HL-60 (cell line): ENCODE data around the gene NAPSA.

Source experiments
- DNase-seq, 2 experiments: peaks; one replicate each; pipeline ENCODE4 v3.0.0-alpha.2; 2010 to 2020; ENCODE audit warnings: low read depth in 1 of 2, low spot score in 1 of 2
- H3K27ac ChIP-seq: fragments of 250-450 bp; sonication (Bioruptor Pico); replicated peaks from 2 replicates; pipeline ENCODE4 v1.5.1; 2020; ENCODE audit warnings: mild to moderate bottlenecking, moderate library complexity
- H3K27me3 ChIP-seq: fragments of 250-450 bp; sonication (Bioruptor Pico); 2 replicates; pipeline ENCODE4 v1.5.1; 2021; ENCODE audit warnings: mild to moderate bottlenecking, moderate library complexity; ENCODE audit not compliant: insufficient read depth, poor library complexity, severe bottlenecking
- H3K4me3 ChIP-seq: replicated peaks from 2 replicates; pipeline ENCODE4 v1.5.1; 2011; ENCODE audit warnings: mild to moderate bottlenecking, control low read depth, low read length; ENCODE audit not compliant: insufficient read depth
- GABPA ChIP-seq: IDR thresholded peaks from 2 replicates; pipeline ENCODE4 v1.6.1; 2012; ENCODE audit warnings: low read depth
- POLR2AphosphoS5 ChIP-seq: IDR thresholded peaks from 2 replicates; pipeline ENCODE4 v1.6.1; 2012; ENCODE audit warnings: low read depth
- SPI1 ChIP-seq: IDR thresholded peaks from 2 replicates; pipeline ENCODE4 v1.6.1; 2012; ENCODE audit warnings: low read depth, mild to moderate bottlenecking, borderline replicate concordance
- TF ChIP-seq, protein P1 (sequence below): IDR thresholded peaks from 2 replicates; pipeline ENCODE4 v1.6.1; 2012; ENCODE audit warnings: low read depth; ENCODE audit not compliant: insufficient replicate concordance
- TF ChIP-seq, protein P2 (sequence below): IDR thresholded peaks from one replicate; pipeline ENCODE4 v1.5.1; 2011; ENCODE audit warnings: low read length, control low read depth, inconsistent platforms; ENCODE audit not compliant: insufficient read depth

The NAPSA gene

DNA sequence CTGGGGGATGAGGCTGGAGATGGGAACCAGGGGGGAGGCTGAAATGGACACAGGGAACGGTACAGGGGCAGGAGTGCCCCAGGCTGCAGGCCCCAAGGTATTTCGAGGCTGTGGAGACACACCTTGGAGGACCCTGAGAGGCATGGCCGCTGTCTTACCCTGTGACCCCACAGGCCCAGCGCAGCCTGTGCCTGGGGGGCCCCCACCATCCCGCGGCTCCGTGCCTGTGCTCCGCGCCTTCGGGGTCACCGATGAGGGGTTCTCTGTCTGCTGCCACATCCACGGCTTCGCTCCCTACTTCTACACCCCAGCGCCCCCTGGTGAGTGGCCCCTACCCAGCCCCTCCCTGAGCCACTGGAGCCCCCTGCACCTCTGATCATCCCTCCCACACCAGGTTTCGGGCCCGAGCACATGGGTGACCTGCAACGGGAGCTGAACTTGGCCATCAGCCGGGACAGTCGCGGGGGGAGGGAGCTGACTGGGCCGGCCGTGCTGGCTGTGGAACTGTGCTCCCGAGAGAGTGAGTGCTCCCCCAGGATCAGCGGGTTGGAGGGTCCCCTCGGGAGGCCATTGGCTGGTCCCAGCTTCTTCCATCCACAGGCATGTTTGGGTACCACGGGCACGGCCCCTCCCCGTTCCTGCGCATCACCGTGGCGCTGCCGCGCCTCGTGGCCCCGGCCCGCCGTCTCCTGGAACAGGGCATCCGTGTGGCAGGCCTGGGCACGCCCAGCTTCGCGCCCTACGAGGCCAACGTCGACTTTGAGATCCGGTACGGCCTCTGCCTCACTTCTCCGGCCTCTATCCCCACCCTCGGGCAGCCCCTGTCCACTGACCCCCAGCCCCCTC is 36.4 kb upstream of the NAPSA start:
- Histone ChIP-seq H3K4me3 (no peak overlapping the region), H3K27ac (no peak overlapping the region), H3K27me3 (no peaks in the 10 kb centered on the region)
- DNase-seq: no peak
- TF ChIP-seq SPI1 (no peak), GABPA (no peak)
- TF ChIP-seq, protein P1, sequence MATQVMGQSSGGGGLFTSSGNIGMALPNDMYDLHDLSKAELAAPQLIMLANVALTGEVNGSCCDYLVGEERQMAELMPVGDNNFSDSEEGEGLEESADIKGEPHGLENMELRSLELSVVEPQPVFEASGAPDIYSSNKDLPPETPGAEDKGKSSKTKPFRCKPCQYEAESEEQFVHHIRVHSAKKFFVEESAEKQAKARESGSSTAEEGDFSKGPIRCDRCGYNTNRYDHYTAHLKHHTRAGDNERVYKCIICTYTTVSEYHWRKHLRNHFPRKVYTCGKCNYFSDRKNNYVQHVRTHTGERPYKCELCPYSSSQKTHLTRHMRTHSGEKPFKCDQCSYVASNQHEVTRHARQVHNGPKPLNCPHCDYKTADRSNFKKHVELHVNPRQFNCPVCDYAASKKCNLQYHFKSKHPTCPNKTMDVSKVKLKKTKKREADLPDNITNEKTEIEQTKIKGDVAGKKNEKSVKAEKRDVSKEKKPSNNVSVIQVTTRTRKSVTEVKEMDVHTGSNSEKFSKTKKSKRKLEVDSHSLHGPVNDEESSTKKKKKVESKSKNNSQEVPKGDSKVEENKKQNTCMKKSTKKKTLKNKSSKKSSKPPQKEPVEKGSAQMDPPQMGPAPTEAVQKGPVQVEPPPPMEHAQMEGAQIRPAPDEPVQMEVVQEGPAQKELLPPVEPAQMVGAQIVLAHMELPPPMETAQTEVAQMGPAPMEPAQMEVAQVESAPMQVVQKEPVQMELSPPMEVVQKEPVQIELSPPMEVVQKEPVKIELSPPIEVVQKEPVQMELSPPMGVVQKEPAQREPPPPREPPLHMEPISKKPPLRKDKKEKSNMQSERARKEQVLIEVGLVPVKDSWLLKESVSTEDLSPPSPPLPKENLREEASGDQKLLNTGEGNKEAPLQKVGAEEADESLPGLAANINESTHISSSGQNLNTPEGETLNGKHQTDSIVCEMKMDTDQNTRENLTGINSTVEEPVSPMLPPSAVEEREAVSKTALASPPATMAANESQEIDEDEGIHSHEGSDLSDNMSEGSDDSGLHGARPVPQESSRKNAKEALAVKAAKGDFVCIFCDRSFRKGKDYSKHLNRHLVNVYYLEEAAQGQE: no peak

DNA sequence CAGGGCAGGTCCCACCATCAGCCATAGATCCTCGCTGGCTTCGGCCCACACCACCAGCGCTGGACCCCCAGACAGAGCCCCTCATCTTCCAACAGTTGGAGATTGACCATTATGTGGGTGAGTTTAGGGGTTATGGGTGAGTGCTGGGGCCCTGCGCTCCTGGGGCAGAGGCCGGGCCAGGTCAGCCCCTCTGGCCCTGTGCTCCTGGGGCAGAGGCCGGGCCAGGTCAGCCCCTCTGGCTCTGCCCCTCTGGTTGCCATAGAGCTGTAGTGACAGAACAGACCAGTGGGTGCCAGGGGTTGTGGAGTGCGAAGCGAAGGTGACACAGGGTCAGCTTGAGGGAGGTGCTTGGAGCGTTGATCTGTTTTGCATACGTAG is 33.9 kb upstream of the NAPSA start:
- no peak overlapping the region for H3K27ac ChIP-seq
- no peak overlapping the region for H3K4me3 ChIP-seq
- TF ChIP-seq, protein P2, sequence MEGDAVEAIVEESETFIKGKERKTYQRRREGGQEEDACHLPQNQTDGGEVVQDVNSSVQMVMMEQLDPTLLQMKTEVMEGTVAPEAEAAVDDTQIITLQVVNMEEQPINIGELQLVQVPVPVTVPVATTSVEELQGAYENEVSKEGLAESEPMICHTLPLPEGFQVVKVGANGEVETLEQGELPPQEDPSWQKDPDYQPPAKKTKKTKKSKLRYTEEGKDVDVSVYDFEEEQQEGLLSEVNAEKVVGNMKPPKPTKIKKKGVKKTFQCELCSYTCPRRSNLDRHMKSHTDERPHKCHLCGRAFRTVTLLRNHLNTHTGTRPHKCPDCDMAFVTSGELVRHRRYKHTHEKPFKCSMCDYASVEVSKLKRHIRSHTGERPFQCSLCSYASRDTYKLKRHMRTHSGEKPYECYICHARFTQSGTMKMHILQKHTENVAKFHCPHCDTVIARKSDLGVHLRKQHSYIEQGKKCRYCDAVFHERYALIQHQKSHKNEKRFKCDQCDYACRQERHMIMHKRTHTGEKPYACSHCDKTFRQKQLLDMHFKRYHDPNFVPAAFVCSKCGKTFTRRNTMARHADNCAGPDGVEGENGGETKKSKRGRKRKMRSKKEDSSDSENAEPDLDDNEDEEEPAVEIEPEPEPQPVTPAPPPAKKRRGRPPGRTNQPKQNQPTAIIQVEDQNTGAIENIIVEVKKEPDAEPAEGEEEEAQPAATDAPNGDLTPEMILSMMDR: no peak
- TF ChIP-seq POLR2AphosphoS5 (no peak), SPI1 (no peak), GABPA (no peak)
- TF ChIP-seq, protein P1: no peak
- DNase-seq: no peak
- H3K27me3 ChIP-seq: no peaks in the 10 kb centered on the region

- Histone ChIP-seq H3K27ac (no peak overlapping the region), H3K27me3 (no peaks in the 10 kb centered on the region), H3K4me3 (no peak overlapping the region)
- DNase-seq: no peak
- no peak for TF ChIP-seq GABPA
- no peak for TF ChIP-seq SPI1
- TF ChIP-seq POLR2AphosphoS5: no peak
- TF ChIP-seq, protein P1: no peak
- TF ChIP-seq, protein P2: no peak
Observed at GRCh38 chr19:50398675-50399367, 33.4 kb upstream of the NAPSA start.
